CD4-positive, alpha-beta T cell treated with Interleukin-17A for 4 hours (primary cell): Measurements from ENCODE around the gene TMEM235.
A peak's percentile ranks its signal among the peaks of the same experiment; 100 is the strongest.
"Not testable (repeated sequence)": the region's sequence is repeated elsewhere in the genome, so short reads cannot be mapped to it uniquely, and the experiment has no call there.

Experiments
- DNase-seq: peaks from one replicate; pipeline ENCODE4 v3.0.0-alpha.2; 2020; ENCODE audit warnings: mixed read lengths

The TMEM235 gene

GRCh38 chr17:78219396-78220150 is 11.9 kb upstream of the TMEM235 start:
- DNase-seq = no peak

GRCh38 chr17:78223061-78223460 is 8.4 kb upstream of the TMEM235 start:
- no peak for DNase-seq

- no peak for DNase-seq
Observed at GRCh38 chr17:78223765-78224164, 7.7 kb upstream of the TMEM235 start.

GRCh38 chr17:78224231-78225087 is 7.0 kb upstream of the TMEM235 start:
- DNase-seq = no peak

GRCh38 chr17:78225088-78225865 is 6.2 kb upstream of the TMEM235 start:
- no peak for DNase-seq

GRCh38 chr17:78226055-78226758 is 5.2 kb upstream of the TMEM235 start:
- no peak for DNase-seq

GRCh38 chr17:78226759-78227454 is 4.5 kb upstream of the TMEM235 start:
- DNase-seq = no peak

- no peak for DNase-seq
Observed at GRCh38 chr17:78227455-78227916, 3.9 kb upstream of the TMEM235 start.

- no peak for DNase-seq
Observed at GRCh38 chr17:78228176-78228575, 3.3 kb upstream of the TMEM235 start.

GRCh38 chr17:78230252-78230962 is 1.0 kb upstream of the TMEM235 start:
- DNase-seq = no peak

- DNase-seq = peak; percentile 41
Observed at GRCh38 chr17:78231991-78232858, 794 bp downstream of the TMEM235 start.

GRCh38 chr17:78232859-78233173 is 1.4 kb downstream of the TMEM235 start:
- no peak for DNase-seq

- no peak for DNase-seq
Observed at GRCh38 chr17:78233678-78234077, 2.2 kb downstream of the TMEM235 start.

GRCh38 chr17:78234261-78234865 is 2.9 kb downstream of the TMEM235 start:
- DNase-seq = no peak

- DNase-seq = not testable (repeated sequence)
Observed at GRCh38 chr17:78235022-78235421, 3.6 kb downstream of the TMEM235 start.

GRCh38 chr17:78235885-78236284 is 4.5 kb downstream of the TMEM235 start:
- no peak for DNase-seq

- DNase-seq = no peak
Observed at GRCh38 chr17:78236362-78237127, 5.1 kb downstream of the TMEM235 start.

- no peak for DNase-seq
Observed at GRCh38 chr17:78237401-78238012, 6.1 kb downstream of the TMEM235 start.
